ENCODE results near the gene ATP6V0B. TPM values are rescaled to one million over a fixed set of nuclear protein-coding genes. Genes with fewer than 3 reads are reported as not detected.

The ATP6V0B gene
- total and polyA plus RNA-seq, 3 experiments from 2014 or later, result 184 to 205 (median 190) TPM

GRCh38 chr1:44024903-44025525, 50.3 kb downstream of the ATP6V0B start:
- Histone ChIP-seq H3K27ac (ENCODE audit: low read depth, low read length) (no peak overlapping the region), H3K9me3 (ENCODE audit: low read length) (no peaks in the 10 kb centered on the region), H3K27me3 (ENCODE audit: insufficient read depth, low read length, poor library complexity, severe bottlenecking) (no peaks in the 10 kb centered on the region), H3K36me3 (ENCODE audit: insufficient read depth, low read length) (no peaks in the 10 kb centered on the region), H3K4me1 (ENCODE audit: insufficient read depth, low read length) (peaks cover 8% of the 10 kb centered on the region), H3K4me3 (ENCODE audit: low read length) (no peak overlapping the region)
- no peak for DNase-seq
- Mint-ChIP-seq H3K27me3 (peaks cover 0 to 2% of the 10 kb centered on the region in 2 donors), H3K9me3 (no peaks in the 10 kb centered on the region), H3K36me3 (no peaks in the 10 kb centered on the region), H3K4me1 (peaks cover 11 to 17% (median 17%) of the 10 kb centered on the region in 3 donors), H3K4me3 (peak overlapping the region in 1 of 7 donors; percentile 42), H3K27ac (peak overlapping the region in 1 of 8 donors; percentile 58)
- POLR2A ChIA-PET, result no interaction called here
- CTCF ChIA-PET, result interaction anchor here (1.8 kb wide), 1 partner anchor 12 kb away, joined by 6 read pairs; no protein-coding TSS in a partner anchor

GRCh38 chr1:44025816-44026215, 51.1 kb downstream of the ATP6V0B start:
- H3K4me3 ChIP-seq (ENCODE audit: low read length), result no peak overlapping the region
- H3K27me3 Mint-ChIP-seq, result peaks cover 0 to 2% of the 10 kb centered on the region in 2 donors
- H3K36me3 Mint-ChIP-seq, result no peaks in the 10 kb centered on the region
- H3K27ac Mint-ChIP-seq, result no peak overlapping the region
- H3K4me1 Mint-ChIP-seq, result peaks cover 11 to 17% (median 17%) of the 10 kb centered on the region in 3 donors
- POLR2A ChIA-PET, result no interaction called here
- no peak overlapping the region for H3K27ac ChIP-seq (ENCODE audit: low read depth, low read length)
- CTCF ChIA-PET, result interaction anchor here (2.0 kb wide), 1 partner anchor 20 kb away, joined by 8 read pairs; no protein-coding TSS in a partner anchor
- H3K9me3 ChIP-seq (ENCODE audit: low read length), result no peaks in the 10 kb centered on the region
- no peaks in the 10 kb centered on the region for H3K36me3 ChIP-seq (ENCODE audit: insufficient read depth, low read length)
- H3K4me3 Mint-ChIP-seq, result no peak overlapping the region
- H3K9me3 Mint-ChIP-seq, result no peaks in the 10 kb centered on the region
- no peak for DNase-seq
- peaks cover 8% of the 10 kb centered on the region for H3K4me1 ChIP-seq (ENCODE audit: insufficient read depth, low read length)
- H3K27me3 ChIP-seq (ENCODE audit: insufficient read depth, low read length, poor library complexity, severe bottlenecking), result no peaks in the 10 kb centered on the region

GRCh38 chr1:44027320-44027719, 52.6 kb downstream of the ATP6V0B start:
- H3K27me3 Mint-ChIP-seq, result peaks cover 0 to 4% of the 10 kb centered on the region in 2 donors
- no peaks in the 10 kb centered on the region for H3K36me3 ChIP-seq (ENCODE audit: insufficient read depth, low read length)
- peak overlapping the region in 1 of 7 donors; percentile 75 for H3K4me3 Mint-ChIP-seq
- no peaks in the 10 kb centered on the region for H3K9me3 ChIP-seq (ENCODE audit: low read length)
- H3K9me3 Mint-ChIP-seq, result no peaks in the 10 kb centered on the region
- H3K36me3 Mint-ChIP-seq, result peaks cover 0 to 2% (median 0%) of the 10 kb centered on the region in 3 donors
- ChIA-PET POLR2A (no interaction called here), CTCF (interaction anchor here (2.0 kb wide), 1 partner anchor 22 kb away, joined by 8 read pairs; no protein-coding TSS in a partner anchor)
- H3K4me1 Mint-ChIP-seq, result peaks cover 16 to 32% (median 17%) of the 10 kb centered on the region in 3 donors
- no peak for DNase-seq
- peaks cover 8% of the 10 kb centered on the region for H3K4me1 ChIP-seq (ENCODE audit: insufficient read depth, low read length)
- H3K4me3 ChIP-seq (ENCODE audit: low read length), result no peak overlapping the region
- no peaks in the 10 kb centered on the region for H3K27me3 ChIP-seq (ENCODE audit: insufficient read depth, low read length, poor library complexity, severe bottlenecking)
- H3K27ac Mint-ChIP-seq, result no peak overlapping the region
- no peak overlapping the region for H3K27ac ChIP-seq (ENCODE audit: low read depth, low read length)

Other genes starting within 250 kb of the ATP6V0B start
- gene ARTN, start 41.2 kb upstream of the ATP6V0B start, total RNA-seq, result under 1 TPM; 0.22 to 0.49 TPM
- not detected for gene ARTN, start 41.2 kb upstream of the ATP6V0B start, polyA plus RNA-seq
- gene IPO13, start 28.0 kb upstream of the ATP6V0B start, total RNA-seq, result 10 to 100 TPM; 28.9 to 32.1 TPM
- 16.0 TPM for gene IPO13, start 28.0 kb upstream of the ATP6V0B start, polyA plus RNA-seq
- gene DPH2, start 5.0 kb upstream of the ATP6V0B start, total RNA-seq, result 10 to 100 TPM; 85.8 to 94.7 TPM
- gene DPH2, start 5.0 kb upstream of the ATP6V0B start, polyA plus RNA-seq, result 32.9 TPM
- gene B4GALT2, start 4.2 kb downstream of the ATP6V0B start, total RNA-seq, result 10 to 100 TPM; 39.7 to 41.7 TPM
- 1.9 TPM for gene B4GALT2, start 4.2 kb downstream of the ATP6V0B start, polyA plus RNA-seq
- 1 to 10 TPM; 2.7 to 3.4 TPM for gene CCDC24, start 16.6 kb downstream of the ATP6V0B start, total RNA-seq
- 0.43 TPM for gene CCDC24, start 16.6 kb downstream of the ATP6V0B start, polyA plus RNA-seq
- gene SLC6A9, start 56.5 kb downstream of the ATP6V0B start, total RNA-seq, result 1 to 10 TPM; 6.8 to 7.3 TPM
- gene SLC6A9, start 56.5 kb downstream of the ATP6V0B start, polyA plus RNA-seq, result 0.21 TPM
- not detected for gene KLF17, start 143.9 kb downstream of the ATP6V0B start, total RNA-seq
- gene KLF17, start 143.9 kb downstream of the ATP6V0B start, polyA plus RNA-seq, result not detected
- gene KLF18, start 166.7 kb downstream of the ATP6V0B start, total RNA-seq, result not detected
- not detected for gene KLF18, start 166.7 kb downstream of the ATP6V0B start, polyA plus RNA-seq
- gene DMAP1, start 238.5 kb downstream of the ATP6V0B start, total RNA-seq, result 10 to 100 TPM; 35.0 to 36.1 TPM
- gene DMAP1, start 238.5 kb downstream of the ATP6V0B start, polyA plus RNA-seq, result 45.5 TPM